ENCODE measurements around the gene CRYZL1.

GRCh38 chr21:33587792-33588484, 53.6 kb downstream of the CRYZL1 start:
- no peak for TF ChIP-seq CTCF (IDR thresholded peaks at IDR 0.05; ENCODE audit: borderline replicate concordance, extremely low read depth, low read length, poor library complexity, severe bottlenecking)
- TF ChIP-seq EZH2 (IDR thresholded peaks at IDR 0.05; ENCODE audit: borderline replicate concordance, low read depth, low read length, severe bottlenecking), result no peak
